ENCODE measurements around the gene NPAT.

NPAT gene

GRCh38 chr11:108222574-108223347 is at the start of gene NPAT, which contains the start of gene ATM:
TSS of gene NPAT (minus strand) at chr11:108222638. CDS start at chr11:108222536, 102 bp downstream.
TSS of gene ATM (plus strand) at chr11:108223067. CDS start at chr11:108227625, 4,558 bp downstream.
- peak; percentile 97 to 99 for DNase-seq (ENCODE audit: low read depth in 2 of 2)

DNA sequence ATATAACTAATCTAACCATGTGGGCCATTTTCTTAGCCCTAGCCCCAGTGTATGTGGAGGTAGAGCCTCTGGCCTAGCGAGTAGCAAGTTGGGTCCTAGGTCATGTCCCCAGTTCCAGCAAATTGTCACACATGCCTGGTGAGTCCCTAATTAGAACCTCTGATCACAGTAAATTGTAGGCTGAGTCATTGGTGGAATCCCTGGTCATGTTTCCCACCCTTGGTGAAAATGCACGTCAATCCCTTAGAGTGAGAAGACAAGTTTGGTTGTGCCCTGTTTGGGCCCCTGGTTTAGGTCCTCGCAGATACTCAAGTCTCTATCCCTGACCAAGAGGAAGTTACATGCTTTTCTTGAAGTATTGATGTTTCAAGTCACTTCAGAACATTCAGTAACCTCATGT is 47.1 kb upstream of the NPAT start:
- DNase-seq (ENCODE audit: low read depth in 2 of 2): no peak

- no peak for DNase-seq (ENCODE audit: low read depth in 2 of 2)
Observed at GRCh38 chr11:108253176-108253575, 30.7 kb upstream of the NPAT start.

GRCh38 chr11:108246885-108247284 is 24.4 kb upstream of the NPAT start:
- DNase-seq (ENCODE audit: low read depth in 2 of 2): no peak

DNA sequence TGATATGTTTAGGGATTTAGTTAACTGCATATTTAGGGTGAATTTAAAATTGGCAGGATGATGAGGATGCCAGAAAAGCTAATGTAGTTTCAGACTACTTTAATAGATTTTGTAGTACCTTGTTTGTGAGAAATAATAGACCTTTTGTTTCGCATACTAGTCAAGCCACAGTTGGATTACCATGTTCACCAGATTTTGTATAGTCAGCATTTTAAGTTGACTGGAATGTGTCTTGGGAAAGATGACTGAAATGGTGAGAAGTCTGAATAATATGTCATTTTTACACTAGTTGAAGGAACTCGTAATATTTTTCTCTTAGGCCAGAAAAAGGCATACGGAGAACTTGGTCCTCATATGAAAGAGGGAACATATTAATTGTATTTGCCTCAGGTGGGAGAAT is 23.9 kb upstream of the NPAT start:
- no peak for DNase-seq (ENCODE audit: low read depth in 2 of 2)

- no peak for DNase-seq (ENCODE audit: low read depth in 2 of 2)
Observed at GRCh38 chr11:108242422-108242821, 20.0 kb upstream of the NPAT start.

DNA sequence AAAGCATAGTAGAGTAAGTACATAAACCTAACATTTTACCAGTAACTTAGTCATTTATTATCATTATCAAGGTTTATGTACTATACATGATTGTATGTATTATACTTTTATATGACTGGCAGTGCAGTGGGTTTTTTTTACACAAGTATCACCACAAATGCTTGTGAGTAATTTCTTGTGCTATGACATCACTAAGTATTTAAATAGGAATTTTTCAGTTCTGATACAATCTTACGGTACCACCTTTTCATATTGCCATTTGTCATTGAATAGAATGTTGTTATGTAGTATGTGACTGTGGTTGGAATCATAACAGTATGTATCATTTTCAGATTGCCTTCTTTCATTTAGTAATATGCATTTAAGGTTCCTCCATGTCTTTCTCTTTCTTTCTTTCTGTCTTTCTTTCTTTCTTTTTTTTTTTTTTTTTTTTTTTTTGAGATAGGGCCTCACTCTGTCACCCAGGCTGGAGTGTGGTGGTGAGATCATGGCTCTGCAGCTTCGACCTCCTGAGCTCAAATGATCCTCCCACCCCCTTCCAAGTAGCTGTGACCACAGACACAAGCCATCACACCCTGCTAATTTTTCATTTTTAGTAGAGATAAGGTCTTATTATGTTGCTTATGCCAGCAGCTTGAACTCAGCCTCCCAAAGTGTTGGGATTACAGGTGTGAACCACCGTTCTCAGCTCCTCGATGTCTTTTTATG is 19.0 kb upstream of the NPAT start:
- DNase-seq (ENCODE audit: low read depth in 2 of 2): no peak

DNA sequence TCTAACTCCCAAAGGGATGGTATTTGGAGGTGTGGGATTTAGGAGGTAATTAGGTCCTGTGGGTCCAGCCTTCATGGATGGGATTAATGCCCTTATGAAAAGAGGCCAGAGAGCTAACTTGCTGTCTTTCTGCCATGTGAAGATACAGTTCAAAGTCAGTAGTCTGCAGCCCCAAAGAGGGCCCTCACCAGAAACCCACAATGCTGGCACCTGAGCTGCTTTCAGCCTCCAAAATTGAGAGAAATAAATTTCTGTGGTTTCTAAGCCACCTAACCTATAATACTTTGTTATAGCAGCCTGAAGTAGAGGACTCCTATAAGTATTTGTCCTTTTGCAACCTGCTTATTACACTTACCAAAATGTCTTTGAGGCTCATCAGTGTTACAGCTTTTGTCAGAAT is 16.6 kb upstream of the NPAT start:
- DNase-seq (ENCODE audit: low read depth in 2 of 2): no peak

- DNase-seq (ENCODE audit: low read depth in 2 of 2): no peak
Observed at GRCh38 chr11:108237058-108237481, 14.6 kb upstream of the NPAT start.

DNA sequence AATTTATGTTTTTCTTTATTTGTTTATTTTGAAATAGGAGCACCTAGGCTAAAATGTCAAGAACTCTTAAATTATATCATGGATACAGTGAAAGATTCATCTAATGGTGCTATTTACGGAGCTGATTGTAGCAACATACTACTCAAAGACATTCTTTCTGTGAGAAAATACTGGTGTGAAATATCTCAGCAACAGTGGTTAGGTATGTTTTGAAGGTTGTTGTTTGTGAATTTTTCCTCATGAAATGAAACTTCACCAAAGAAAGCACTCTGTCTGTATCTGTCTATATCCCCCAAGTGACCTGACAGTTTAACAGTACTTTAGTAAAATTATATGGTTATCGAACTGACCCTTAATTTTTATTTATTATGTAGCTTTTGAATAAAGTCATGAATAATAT is 13.2 kb upstream of the NPAT start:
- no peak for DNase-seq (ENCODE audit: low read depth in 2 of 2)

GRCh38 chr11:108235192-108235591 is 12.8 kb upstream of the NPAT start:
- DNase-seq (ENCODE audit: low read depth in 2 of 2): no peak

GRCh38 chr11:108233277-108233945 is 11.0 kb upstream of the NPAT start:
- no peak for DNase-seq (ENCODE audit: low read depth in 2 of 2)

DNA sequence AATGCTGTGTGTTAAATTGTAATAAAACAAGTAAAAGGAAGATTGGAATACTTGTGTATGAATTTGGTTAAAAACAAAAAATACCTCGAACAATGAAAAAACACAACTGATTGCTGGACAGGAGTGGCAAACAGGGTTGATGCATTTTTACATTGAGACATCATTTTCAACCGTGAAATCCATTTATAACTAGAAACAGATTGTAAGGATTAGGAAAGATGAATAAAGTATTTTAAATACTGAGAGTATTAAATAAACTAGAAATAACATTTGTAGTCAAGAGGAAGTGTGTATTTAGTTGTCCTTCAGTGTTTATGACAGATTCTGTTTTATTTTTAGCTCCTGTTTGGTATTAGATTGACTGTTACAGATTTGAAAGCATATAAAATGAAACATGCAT is 5.8 kb upstream of the NPAT start:
- no peak for DNase-seq (ENCODE audit: low read depth in 2 of 2)

DNA sequence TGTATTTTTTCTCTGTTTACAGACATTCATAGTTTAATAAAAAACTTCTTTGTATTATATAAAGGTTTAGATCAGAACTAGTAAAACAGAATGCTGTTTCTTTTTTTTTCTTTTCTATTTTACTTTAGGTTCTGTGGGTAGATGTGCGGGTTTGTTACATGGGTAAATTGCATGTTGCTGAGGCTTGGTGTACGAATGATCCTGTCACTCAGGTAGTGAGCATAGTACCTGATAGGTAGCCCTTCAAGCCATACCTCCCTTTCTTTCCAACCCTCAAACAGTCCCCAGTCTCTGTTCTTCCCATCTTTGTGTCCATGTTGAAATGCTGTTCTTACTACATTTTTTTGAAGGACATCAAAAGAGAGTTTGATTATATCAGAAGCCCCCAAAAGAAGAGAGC is 3.6 kb upstream of the NPAT start:
- DNase-seq (ENCODE audit: low read depth in 2 of 2): no peak

DNA sequence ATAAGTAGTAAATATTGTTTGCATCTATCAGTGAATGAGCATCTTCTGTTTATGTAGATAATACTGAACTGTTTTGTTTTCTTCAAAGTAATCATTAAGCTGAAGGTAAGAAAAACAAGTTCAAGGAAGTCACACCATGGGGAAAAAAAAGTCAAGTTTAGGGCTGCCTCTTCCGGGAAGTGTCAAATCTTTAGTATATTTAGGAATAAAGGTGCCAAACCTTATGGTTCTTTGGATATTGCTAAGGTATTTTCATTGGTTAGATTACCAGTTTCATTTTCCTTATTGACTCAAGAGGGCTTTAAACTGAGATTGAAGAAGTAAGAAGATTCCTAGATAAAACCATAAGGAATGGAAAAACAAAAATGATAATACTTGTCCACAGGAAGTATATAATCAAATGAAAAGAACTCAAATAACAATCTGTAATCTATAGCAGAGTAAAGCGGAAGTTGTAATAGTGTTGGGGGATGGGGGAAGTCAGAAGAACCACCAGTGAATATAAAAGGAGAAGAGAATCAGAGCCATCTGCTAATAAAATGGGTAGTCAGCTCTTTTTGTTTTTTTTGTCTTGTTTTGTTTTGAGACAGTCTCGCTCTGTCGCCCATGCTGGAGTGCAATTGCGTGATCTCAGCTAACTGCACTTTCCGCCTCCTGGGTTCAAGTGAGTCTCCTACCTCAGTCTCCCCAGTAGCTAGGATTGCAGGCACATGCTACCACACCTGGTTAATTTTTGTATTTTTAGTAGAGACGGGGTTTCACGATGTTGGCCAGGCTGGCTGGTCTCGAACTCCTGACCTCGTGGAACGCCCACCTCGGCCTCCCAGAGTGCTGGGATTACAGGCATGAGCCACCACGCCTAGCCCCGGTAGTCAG is 2.7 kb upstream of the NPAT start:
- DNase-seq (ENCODE audit: low read depth in 2 of 2): no peak

GRCh38 chr11:108224366-108224765 is 1.9 kb upstream of the NPAT start:
- DNase-seq (ENCODE audit: low read depth in 2 of 2): no peak

GRCh38 chr11:108223348-108224149 is 1.1 kb upstream of the NPAT start:
- DNase-seq (ENCODE audit: low read depth in 2 of 2): no peak

- DNase-seq (ENCODE audit: low read depth in 2 of 2): no peak
Observed at GRCh38 chr11:108221911-108222573, 396 bp downstream of the NPAT start.

GRCh38 chr11:108221371-108221770 is 1.1 kb downstream of the NPAT start:
- DNase-seq (ENCODE audit: low read depth in 2 of 2): no peak

GRCh38 chr11:108220721-108221336 is 1.6 kb downstream of the NPAT start:
- DNase-seq (ENCODE audit: low read depth in 2 of 2): no peak
